ENCODE data around the gene COMMD7.

GRCh38 chr20:32761417-32761830 lies 18.2 kb upstream of the COMMD7 start:
- TF ChIP-seq, protein P1, sequence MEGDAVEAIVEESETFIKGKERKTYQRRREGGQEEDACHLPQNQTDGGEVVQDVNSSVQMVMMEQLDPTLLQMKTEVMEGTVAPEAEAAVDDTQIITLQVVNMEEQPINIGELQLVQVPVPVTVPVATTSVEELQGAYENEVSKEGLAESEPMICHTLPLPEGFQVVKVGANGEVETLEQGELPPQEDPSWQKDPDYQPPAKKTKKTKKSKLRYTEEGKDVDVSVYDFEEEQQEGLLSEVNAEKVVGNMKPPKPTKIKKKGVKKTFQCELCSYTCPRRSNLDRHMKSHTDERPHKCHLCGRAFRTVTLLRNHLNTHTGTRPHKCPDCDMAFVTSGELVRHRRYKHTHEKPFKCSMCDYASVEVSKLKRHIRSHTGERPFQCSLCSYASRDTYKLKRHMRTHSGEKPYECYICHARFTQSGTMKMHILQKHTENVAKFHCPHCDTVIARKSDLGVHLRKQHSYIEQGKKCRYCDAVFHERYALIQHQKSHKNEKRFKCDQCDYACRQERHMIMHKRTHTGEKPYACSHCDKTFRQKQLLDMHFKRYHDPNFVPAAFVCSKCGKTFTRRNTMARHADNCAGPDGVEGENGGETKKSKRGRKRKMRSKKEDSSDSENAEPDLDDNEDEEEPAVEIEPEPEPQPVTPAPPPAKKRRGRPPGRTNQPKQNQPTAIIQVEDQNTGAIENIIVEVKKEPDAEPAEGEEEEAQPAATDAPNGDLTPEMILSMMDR (conservative IDR thresholded peaks at IDR 0.05): no peak
- no peak for TF ChIP-seq EZH2 (IDR thresholded peaks at IDR 0.05; ENCODE audit: low read depth)
